T-helper 1 cell treated with Interleukin-12 subunit alpha and Interleukin-12 subunit beta and Interleukin-4 antibody, amounts not matched to agents 30 ng/mL and 1 ng/mL, for 36 hours (primary cell): ENCODE data around the gene MFSD12. TPM values are rescaled to one million over a fixed set of nuclear protein-coding genes. Genes with fewer than 3 reads are reported as not detected.

ENCODE experiments used
- intact Hi-C: fragments of 100-400 bp; cut with micrococcal nuclease; formaldehyde crosslinking; loops from one replicate; pipeline ENCODE4 v1.15.1; 2024
- total RNA-seq: library from RNA; stranded (reverse); gene quantifications from 2 replicates; pipeline ENCODE4 v1.2.3, GENCODE V29; 2022

Gene MFSD12
- total RNA-seq, 1 donor from 2014 or later, result 89.0 TPM

GRCh38 chr19:3585301-3586126 lies 28.1 kb upstream of the MFSD12 start, which contains the start of gene GIPC3:
Gene GIPC3 (plus strand): TSS chr19:3585478. CDS start chr19:3585598, 120 bp downstream.
- intact Hi-C loops, result loop anchor here (1.0 kb wide), 1 partner anchor 121 kb away; no protein-coding TSS in a partner anchor

- intact Hi-C loops, result loop anchor here (5.0 kb wide), 1 partner anchor 37 kb away; no protein-coding TSS in a partner anchor
Measured at GRCh38 chr19:3584036-3584802, 26.8 kb upstream of the MFSD12 start.

GRCh38 chr19:3581792-3582191 lies 24.4 kb upstream of the MFSD12 start:
- intact Hi-C loops, result loop anchor here (5.0 kb wide), 1 partner anchor 34 kb away; no protein-coding TSS in a partner anchor

GRCh38 chr19:3580156-3580934 lies 23.0 kb upstream of the MFSD12 start:
- intact Hi-C loops, result loop anchor here (5.0 kb wide), 1 partner anchor 33 kb away; no protein-coding TSS in a partner anchor

- intact Hi-C loops, result no loop called here
Measured at GRCh38 chr19:3578390-3578789, 21.0 kb upstream of the MFSD12 start.

GRCh38 chr19:3577723-3578344 lies 20.4 kb upstream of the MFSD12 start:
- intact Hi-C loops, result no loop called here

- intact Hi-C loops, result no loop called here
Measured at GRCh38 chr19:3576696-3577443, 19.5 kb upstream of the MFSD12 start.

GRCh38 chr19:3575949-3576673 lies 18.7 kb upstream of the MFSD12 start:
- intact Hi-C loops, result no loop called here

- intact Hi-C loops, result no loop called here
Measured at GRCh38 chr19:3575260-3575741, 17.9 kb upstream of the MFSD12 start.

- intact Hi-C loops, result loop anchor here (2.0 to 5.0 kb wide), 8 partner anchors 33 to 1712 kb away; partner anchors contain the start of genes EEF2, KLF16, MPND and PIP5K1C
Measured at GRCh38 chr19:3573858-3574637, 16.7 kb upstream of the MFSD12 start.

- intact Hi-C loops, result loop anchor here (2.0 to 5.0 kb wide), 8 partner anchors 34 to 1711 kb away; partner anchors contain the start of genes EEF2, KLF16, MPND and PIP5K1C
Measured at GRCh38 chr19:3573162-3573857, 15.9 kb upstream of the MFSD12 start.

GRCh38 chr19:3572855-3573161 lies 15.4 kb upstream of the MFSD12 start, which contains the start of gene HMG20B:
Gene HMG20B (plus strand): TSS chr19:3572944. CDS start chr19:3573310, 366 bp downstream.
- intact Hi-C loops, result loop anchor here (1.0 to 5.0 kb wide), 15 partner anchors 16 to 1711 kb away; partner anchors contain the start of genes EEF2, FZR1, KLF16 and MFSD12

GRCh38 chr19:3572132-3572854 lies 14.9 kb upstream of the MFSD12 start:
- intact Hi-C loops, result loop anchor here (1.0 to 5.0 kb wide), 15 partner anchors 15 to 1710 kb away; partner anchors contain the start of genes EEF2, FZR1, KLF16 and MFSD12

GRCh38 chr19:3570606-3571011 lies 13.2 kb upstream of the MFSD12 start:
- intact Hi-C loops, result loop anchor here (5.0 kb wide), 2 partner anchors 37 to 1708 kb away; partner anchors contain the start of genes KLF16 and TBXA2R

- intact Hi-C loops, result loop anchor here (5.0 kb wide), 2 partner anchors 37 to 1708 kb away; partner anchors contain the start of genes KLF16 and TBXA2R
Measured at GRCh38 chr19:3570042-3570441, 12.7 kb upstream of the MFSD12 start.

- intact Hi-C loops, result no loop called here
Measured at GRCh38 chr19:3565139-3565538, 7.8 kb upstream of the MFSD12 start.
